NT2/D1 (cell line): ENCODE results near the gene NKX6-2.

Experiments
- SUZ12 ChIP-seq: IDR thresholded peaks from 2 replicates; pipeline ENCODE4 v1.6.1; 2011; ENCODE audit not compliant: insufficient read length, insufficient read depth; ENCODE audit errors: extremely low read depth
- YY1 ChIP-seq: IDR thresholded peaks from 2 replicates; pipeline ENCODE4 v1.6.1; 2011; ENCODE audit not compliant: insufficient read length, insufficient read depth

- TF ChIP-seq YY1 (no peak), SUZ12 (no peak)
Measured at GRCh38 chr10:132764108-132764507, 21.8 kb downstream of the NKX6-2 start.
